Thyroid gland (tissue), 4 donors: ENCODE data around the gene P2RX6. TPM values are rescaled to one million over a fixed set of nuclear protein-coding genes. Genes with fewer than 3 reads are reported as not detected.

ENCODE experiments used
- DNase-seq, 2 donors: peaks; one replicate each; pipeline ENCODE4 v3.0.0-alpha.2; 2019
- H3K27ac ChIP-seq, 3 donors: fragments of 200-600 bp; sonication (generic); 1 replicate in 2 of 3; 2 replicates in 1 of 3; pipeline ENCODE4 v1.5.1; 2016 to 2019; ENCODE audit warnings: mild to moderate bottlenecking in 1 of 3, moderate library complexity in 1 of 3
- H3K27me3 ChIP-seq: fragments of 200-600 bp; sonication (generic); one replicate; pipeline ENCODE4 v1.5.1; 2019
- H3K36me3 ChIP-seq, 2 donors: fragments of 200-600 bp; sonication (generic); one replicate each; pipeline ENCODE4 v1.5.1; 2016 to 2019
- H3K4me1 ChIP-seq, 2 donors: fragments of 200-600 bp; sonication (generic); one replicate each; pipeline ENCODE4 v1.5.1; 2017 to 2019
- H3K4me3 ChIP-seq, 3 donors: fragments of 200-600 bp; sonication (generic); replicated peaks in 1 of 3; 1 replicate in 2 of 3; 2 replicates in 1 of 3; pipeline ENCODE4 v1.5.1; 2016; ENCODE audit warnings: mild to moderate bottlenecking in 1 of 3
- H3K9me3 ChIP-seq: fragments of 200-600 bp; sonication (generic); one replicate; pipeline ENCODE4 v1.5.1; 2017
- POLR2A ChIP-seq, 2 donors: fragments of 450-650 bp; IDR thresholded peaks; one replicate each; pipeline ENCODE4 v1.6.1; 2017; ENCODE audit warnings: antibody characterized with exemption in 2 of 2, mild to moderate bottlenecking in 2 of 2, moderate library complexity in 1 of 2
- WGBS, 2 donors: methylation state at CpG; one replicate each; pipeline ENCODE4 v1.1.5; 2017; 5-methylcytosine and 5-hydroxymethylcytosine counted together
- intact Hi-C: fragments of 100-400 bp; cut with DNase I; formaldehyde crosslinking; loops from one replicate; pipeline ENCODE4 v1.15.1; 2023
- microRNA counts, 2 donors: library from miRNA; unstranded; fragments of <30 nt; microRNA quantifications; one replicate each; lab custom pipeline; 2016 to 2017
- microRNA-seq: library from miRNA; unstranded; fragments of <30 nt; microRNA quantifications from one replicate; pipeline ENCODE4, GENCODE V29; 2016
- small RNA-seq: library from RNA; depleted of rRNA; stranded (forward); fragments of <200 nt; gene quantifications from one replicate; pipeline ENCODE3, GENCODE V24; 2016
- total RNA-seq, 4 donors: library from RNA; depleted of rRNA; stranded (reverse); fragments of >200 nt; gene quantifications; one replicate each; pipeline ENCODE4 v1.2.3, GENCODE V29; 2016
- TF ChIP-seq, protein P1 (sequence below), 6 experiments: fragments of 200-600 bp in 3 of 6; fragments of 450-650 bp in 3 of 6; sonication (generic) in 3 of 6; IDR thresholded peaks; one replicate each; pipeline ENCODE4 v1.5.1; 2016 to 2019; ENCODE audit warnings: antibody characterized with exemption in 6 of 6, mild to moderate bottlenecking in 2 of 6, inconsistent platforms in 1 of 6, moderate library complexity in 1 of 6

Gene P2RX6
- total RNA-seq, 4 donors from 2014 or later = 0.40 TPM; not detected in 3

DNA sequence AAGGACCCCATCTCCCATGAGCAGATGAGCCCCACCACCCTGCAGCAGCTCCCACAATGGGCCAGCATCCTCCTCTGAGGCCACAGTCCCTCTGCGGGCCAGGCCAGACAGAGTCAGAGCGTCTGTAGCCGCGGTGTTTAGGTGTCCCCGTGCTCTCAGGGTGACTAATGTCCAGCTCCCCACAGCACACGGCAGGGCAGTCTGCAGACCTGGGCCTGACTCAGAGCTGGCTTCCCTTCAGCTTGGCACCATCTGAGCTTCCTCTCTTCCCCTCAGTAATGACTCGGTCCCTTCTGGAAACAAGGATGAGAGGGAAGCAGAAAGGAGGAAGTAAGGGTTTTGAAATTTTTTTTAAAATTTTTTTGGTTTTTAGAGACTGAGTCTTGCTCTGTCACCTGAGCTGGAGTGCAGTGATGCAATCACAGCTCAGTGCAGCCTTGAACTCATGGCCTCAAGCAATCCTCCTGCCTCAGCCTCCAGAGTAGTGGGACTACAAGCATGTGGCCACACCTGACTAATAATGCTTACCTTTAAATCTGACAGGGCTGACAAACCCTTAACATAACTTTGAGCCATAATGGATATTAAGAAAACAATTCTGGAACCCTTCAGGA is 59.2 kb downstream of the P2RX6 start:
- no peaks in the 10 kb centered on the region for H3K36me3 ChIP-seq
- WGBS, 2 donors = 73 to 76% methylated on average over 3 to 7 of the region's 7 CpGs
- intact Hi-C loops = no loop called here
- DNase-seq = no peak
- H3K9me3 ChIP-seq = no peaks in the 10 kb centered on the region
- H3K27me3 ChIP-seq = no peaks in the 10 kb centered on the region
- no peaks in the 10 kb centered on the region for H3K4me1 ChIP-seq
- no peak for TF ChIP-seq POLR2A (IDR thresholded peaks at IDR 0.05)
- TF ChIP-seq, protein P1, sequence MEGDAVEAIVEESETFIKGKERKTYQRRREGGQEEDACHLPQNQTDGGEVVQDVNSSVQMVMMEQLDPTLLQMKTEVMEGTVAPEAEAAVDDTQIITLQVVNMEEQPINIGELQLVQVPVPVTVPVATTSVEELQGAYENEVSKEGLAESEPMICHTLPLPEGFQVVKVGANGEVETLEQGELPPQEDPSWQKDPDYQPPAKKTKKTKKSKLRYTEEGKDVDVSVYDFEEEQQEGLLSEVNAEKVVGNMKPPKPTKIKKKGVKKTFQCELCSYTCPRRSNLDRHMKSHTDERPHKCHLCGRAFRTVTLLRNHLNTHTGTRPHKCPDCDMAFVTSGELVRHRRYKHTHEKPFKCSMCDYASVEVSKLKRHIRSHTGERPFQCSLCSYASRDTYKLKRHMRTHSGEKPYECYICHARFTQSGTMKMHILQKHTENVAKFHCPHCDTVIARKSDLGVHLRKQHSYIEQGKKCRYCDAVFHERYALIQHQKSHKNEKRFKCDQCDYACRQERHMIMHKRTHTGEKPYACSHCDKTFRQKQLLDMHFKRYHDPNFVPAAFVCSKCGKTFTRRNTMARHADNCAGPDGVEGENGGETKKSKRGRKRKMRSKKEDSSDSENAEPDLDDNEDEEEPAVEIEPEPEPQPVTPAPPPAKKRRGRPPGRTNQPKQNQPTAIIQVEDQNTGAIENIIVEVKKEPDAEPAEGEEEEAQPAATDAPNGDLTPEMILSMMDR (IDR thresholded peaks at IDR 0.05) = no peak
- no peak overlapping the region for H3K27ac ChIP-seq
- no peak overlapping the region for H3K4me3 ChIP-seq

DNA sequence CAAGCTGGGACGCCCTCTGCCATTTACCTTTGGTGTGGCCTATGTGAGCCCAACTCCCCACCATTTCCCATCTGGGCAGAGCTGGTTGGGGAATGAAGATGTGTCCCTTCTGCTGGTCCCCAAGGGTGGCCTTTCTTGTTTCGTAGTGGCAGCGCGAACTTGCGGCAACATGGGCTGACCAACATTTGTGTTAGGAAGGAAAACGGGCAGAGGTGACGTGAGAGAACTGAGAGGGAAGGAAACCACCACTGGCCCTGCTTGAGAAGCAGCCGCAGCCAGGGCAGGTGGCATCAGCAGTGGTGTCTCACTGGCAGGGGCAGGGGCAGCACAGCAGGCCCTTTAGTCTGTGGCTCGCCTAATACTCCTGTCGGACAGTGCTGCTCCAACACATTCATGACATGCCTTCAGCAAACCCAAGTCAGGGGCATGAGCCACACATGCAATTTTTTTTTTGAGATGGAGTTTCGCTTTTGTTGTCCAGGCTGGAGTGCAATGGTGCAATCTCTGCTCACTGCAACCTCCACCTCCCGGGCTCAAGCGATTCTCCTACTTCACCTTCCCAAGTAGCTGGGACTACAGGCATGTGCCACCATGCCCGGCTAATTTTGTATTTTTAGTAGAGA is 60.7 kb downstream of the P2RX6 start:
- WGBS, 2 donors = 86 to 88% methylated on average over 14 of the region's 14 CpGs
- intact Hi-C loops = no loop called here
- no peaks in the 10 kb centered on the region for H3K4me1 ChIP-seq
- H3K9me3 ChIP-seq = no peaks in the 10 kb centered on the region
- no peak overlapping the region for H3K27ac ChIP-seq
- no peak for DNase-seq
- no peaks in the 10 kb centered on the region for H3K27me3 ChIP-seq
- H3K36me3 ChIP-seq = no peaks in the 10 kb centered on the region
- H3K4me3 ChIP-seq = no peak overlapping the region
- TF ChIP-seq POLR2A (IDR thresholded peaks at IDR 0.05) = no peak
- TF ChIP-seq, protein P1 (IDR thresholded peaks at IDR 0.05) = no peak

DNA sequence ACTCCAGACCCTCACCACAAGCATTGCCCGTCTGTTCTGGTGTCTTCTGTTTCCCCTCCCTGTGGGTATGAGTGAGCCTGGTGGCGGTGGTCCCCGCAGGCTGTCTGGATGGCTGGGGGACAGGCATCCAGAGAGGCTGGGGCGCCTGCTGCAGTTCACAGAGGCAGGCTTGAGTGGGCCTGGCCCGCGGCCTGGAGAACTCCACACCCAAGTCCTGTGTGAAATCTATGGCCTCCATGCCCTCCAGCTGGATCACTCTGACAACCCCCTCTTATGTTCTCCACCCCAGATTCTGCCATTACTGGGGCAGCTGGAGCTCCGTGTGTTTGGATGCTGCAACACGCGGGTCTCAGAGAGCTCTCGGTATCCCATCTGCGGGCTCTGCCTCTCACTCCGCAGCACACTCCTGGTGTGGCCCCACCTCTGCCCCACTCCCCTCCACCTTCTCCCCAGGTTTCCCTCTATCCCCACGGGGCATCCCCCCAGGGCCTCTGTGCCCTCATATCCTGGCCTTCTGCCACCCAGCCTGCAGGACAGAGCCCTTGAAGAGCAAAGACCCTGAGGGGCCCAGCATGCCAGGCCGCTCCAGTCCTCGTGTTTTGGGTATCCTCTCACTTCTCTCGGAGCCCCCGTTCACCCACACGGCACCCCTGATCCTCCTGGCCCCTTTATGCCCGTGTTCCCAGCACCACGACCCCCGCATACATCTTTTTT is 62.1 kb downstream of the P2RX6 start:
- no peaks in the 10 kb centered on the region for H3K36me3 ChIP-seq
- no peak overlapping the region for H3K27ac ChIP-seq
- no peaks in the 10 kb centered on the region for H3K4me1 ChIP-seq
- no peaks in the 10 kb centered on the region for H3K27me3 ChIP-seq
- no peaks in the 10 kb centered on the region for H3K9me3 ChIP-seq
- no peak for DNase-seq
- WGBS, 2 donors = 79 to 85% methylated on average over 19 to 21 of the region's 21 CpGs
- TF ChIP-seq, protein P1 (IDR thresholded peaks at IDR 0.05) = no peak
- no peak for TF ChIP-seq POLR2A (IDR thresholded peaks at IDR 0.05)
- intact Hi-C loops = no loop called here
- no peak overlapping the region for H3K4me3 ChIP-seq

MicroRNAs within 50 kb of the gene (microRNA counts, 767-probe panel; counts per million panel counts)
- 0 to 2,133 counts per million in 2 donors for microRNA hsa-miR-649 (lab: Ali Mortazavi, UCI)

Small RNA genes within 50 kb of the gene (microRNA-seq; reads per million reads assigned to microRNA genes)
- not detected for gene MIR649

Small RNA genes within 50 kb of the gene (small RNA-seq; reads per million reads assigned to genes)
- not detected for gene MIR649

Other genes starting within 250 kb of the P2RX6 start
- gene SERPIND1, start 241.1 kb upstream of the P2RX6 start, total RNA-seq = 1 to 10 TPM in 1 of 4 donors, not detected in 3; 2.6 TPM
- 100 to 1,000 TPM in 3 of 4 donors, 10 to 100 TPM in 1; 85.0 to 127 (median 101) TPM for gene PI4KA, start 156.4 kb upstream of the P2RX6 start, total RNA-seq
- 10 to 100 TPM; 17.1 to 21.1 (median 17.6) TPM for gene SNAP29, start 156.2 kb upstream of the P2RX6 start, total RNA-seq
- gene CRKL, start 97.8 kb upstream of the P2RX6 start, total RNA-seq = 10 to 100 TPM; 38.5 to 47.8 (median 42.1) TPM
- 1 to 10 TPM in 2 of 4 donors, under 1 TPM in 2; 0.11 to 2.0 (median 0.80) TPM for gene AIFM3, start 47.9 kb upstream of the P2RX6 start, total RNA-seq
- gene LZTR1, start 32.9 kb upstream of the P2RX6 start, total RNA-seq = 10 to 100 TPM; 37.1 to 67.2 (median 55.7) TPM
- 10 to 100 TPM; 51.0 to 75.0 (median 58.9) TPM for gene THAP7, start 13.0 kb upstream of the P2RX6 start, total RNA-seq
- under 1 TPM in 2 of 4 donors, not detected in 2; 0.45 to 0.54 TPM for gene SLC7A4, start 17.4 kb downstream of the P2RX6 start, total RNA-seq
- not detected for gene LRRC74B, start 30.8 kb downstream of the P2RX6 start, total RNA-seq